H9 (cell line): ENCODE results near the gene DMAC2L. TPM values are rescaled to one million over a fixed set of nuclear protein-coding genes. Genes with fewer than 3 reads are reported as not detected.

Experiments used
- DNase-seq: peaks from one replicate; pipeline ENCODE4 v3.0.0-alpha.2; 2017
- H2AFZ ChIP-seq: one replicate; pipeline ENCODE4 v1.6.1; 2013; ENCODE audit warnings: mild to moderate bottlenecking, low read length, control low read depth, moderate library complexity
- H2AK5ac ChIP-seq: 2 replicates; pipeline ENCODE4 v1.6.1; 2013; ENCODE audit warnings: low read length, control low read depth, mixed read lengths; ENCODE audit not compliant: insufficient read length
- H2BK120ac ChIP-seq: one replicate; pipeline ENCODE4 v1.6.1; 2013; ENCODE audit warnings: low read depth, mild to moderate bottlenecking, low read length, control low read depth, inconsistent platforms; ENCODE audit not compliant: poor library complexity, severe bottlenecking
- H2BK12ac ChIP-seq: 2 replicates; pipeline ENCODE4 v1.6.1; 2013; ENCODE audit warnings: low read length, control low read depth, mixed read lengths, low read depth; ENCODE audit not compliant: insufficient read length
- H2BK15ac ChIP-seq: 2 replicates; pipeline ENCODE4 v1.6.1; 2013; ENCODE audit warnings: low read depth, low read length, control low read depth
- H2BK20ac ChIP-seq: one replicate; pipeline ENCODE4 v1.6.1; 2013; ENCODE audit warnings: low read depth, mild to moderate bottlenecking, low read length, control low read depth, inconsistent platforms; ENCODE audit not compliant: poor library complexity, severe bottlenecking
- H2BK5ac ChIP-seq: 2 replicates; pipeline ENCODE4 v1.6.1; 2013; ENCODE audit warnings: low read length, control low read depth, mixed read lengths; ENCODE audit not compliant: insufficient read length
- H3K14ac ChIP-seq: 2 replicates; pipeline ENCODE4 v1.6.1; 2013; ENCODE audit warnings: low read length, control low read depth; ENCODE audit not compliant: insufficient read depth
- H3K18ac ChIP-seq: 2 replicates; pipeline ENCODE4 v1.6.1; 2013; ENCODE audit warnings: low read depth, mild to moderate bottlenecking, mixed read lengths, low read length, control low read depth; ENCODE audit not compliant: insufficient read length
- H3K23ac ChIP-seq: 2 replicates; pipeline ENCODE4 v1.6.1; 2013; ENCODE audit warnings: low read length, control low read depth, mixed read lengths, low read depth; ENCODE audit not compliant: insufficient read length
- H3K23me2 ChIP-seq: 2 replicates; pipeline ENCODE4 v1.6.1; 2013; ENCODE audit warnings: low read depth, mild to moderate bottlenecking, mixed read lengths, low read length, control low read depth; ENCODE audit not compliant: insufficient read length, poor library complexity, severe bottlenecking
- H3K27ac ChIP-seq: 2 replicates; pipeline ENCODE4 v1.5.1; 2013; ENCODE audit warnings: low read length, control low read depth, mixed read lengths, low read depth; ENCODE audit not compliant: insufficient read length
- H3K27me3 ChIP-seq: 2 replicates; pipeline ENCODE4 v1.6.1; 2013; ENCODE audit warnings: low read length, control low read depth, inconsistent platforms; ENCODE audit not compliant: insufficient read depth
- H3K4ac ChIP-seq: 2 replicates; pipeline ENCODE4 v1.6.1; 2013; ENCODE audit warnings: low read depth, mild to moderate bottlenecking, control low read depth, inconsistent platforms, low read length, moderate library complexity
- H3K4me1 ChIP-seq: 2 replicates; pipeline ENCODE4 v1.6.1; 2013; ENCODE audit warnings: low read length, control low read depth, inconsistent platforms; ENCODE audit not compliant: insufficient read depth
- H3K4me2 ChIP-seq: 2 replicates; pipeline ENCODE4 v1.6.1; 2013; ENCODE audit warnings: low read length, control low read depth, mixed read lengths; ENCODE audit not compliant: insufficient read length, insufficient read depth
- H3K56ac ChIP-seq: 2 replicates; pipeline ENCODE4 v1.6.1; 2013; ENCODE audit warnings: low read depth, mild to moderate bottlenecking, mixed read lengths, low read length, control low read depth; ENCODE audit not compliant: insufficient read length
- H3K79me1 ChIP-seq: 2 replicates; pipeline ENCODE4 v1.6.1; 2013; ENCODE audit warnings: low read depth, mild to moderate bottlenecking, moderate library complexity, low read length, control low read depth, inconsistent platforms; ENCODE audit not compliant: insufficient read depth, poor library complexity, severe bottlenecking
- H3K79me2 ChIP-seq: 2 replicates; pipeline ENCODE4 v1.6.1; 2013; ENCODE audit warnings: low read length, control low read depth, inconsistent platforms; ENCODE audit not compliant: insufficient read depth
- H3K9ac ChIP-seq: 2 replicates; pipeline ENCODE4 v1.6.1; 2013; ENCODE audit warnings: low read length, control low read depth, mixed read lengths; ENCODE audit not compliant: insufficient read length; ENCODE audit errors: extremely low read depth
- H3K9me3 ChIP-seq: one replicate; pipeline ENCODE4 v1.6.1; 2013; ENCODE audit warnings: low read depth, low read length, inconsistent platforms; ENCODE audit not compliant: control insufficient read depth
- H3T11ph ChIP-seq: one replicate; pipeline ENCODE4 v1.6.1; 2013; ENCODE audit warnings: mild to moderate bottlenecking, low read length, control low read depth, inconsistent platforms
- H4K20me1 ChIP-seq: one replicate; pipeline ENCODE4 v1.6.1; 2013; ENCODE audit not compliant: control insufficient read depth, insufficient read length, insufficient read depth
- H4K5ac ChIP-seq: 2 replicates; pipeline ENCODE4 v1.6.1; 2013; ENCODE audit warnings: low read depth, mild to moderate bottlenecking, mixed read lengths, low read length, control low read depth; ENCODE audit not compliant: insufficient read length
- H4K8ac ChIP-seq: replicated peaks from 2 replicates; pipeline ENCODE4 v1.6.1; 2013; ENCODE audit warnings: low read length, control low read depth, mixed read lengths, low read depth; ENCODE audit not compliant: insufficient read length
- H4K91ac ChIP-seq: 2 replicates; pipeline ENCODE4 v1.6.1; 2013; ENCODE audit warnings: low read depth, mild to moderate bottlenecking, moderate library complexity, mixed read lengths, low read length, control low read depth; ENCODE audit not compliant: insufficient read length
- H3K27ac Mint-ChIP-seq, 3 experiments: 2 replicates in 2 of 3; 3 replicates in 1 of 3; pipeline ENCODE4 v1.8.0; 2020 to 2021; ENCODE audit warnings: mixed read lengths in 3 of 3, mild to moderate bottlenecking in 1 of 3, moderate library complexity in 1 of 3
- H3K27me3 Mint-ChIP-seq: 2 replicates; pipeline ENCODE4 v1.8.0; 2021; ENCODE audit warnings: low read depth, mild to moderate bottlenecking, moderate library complexity, mixed read lengths
- H3K36me3 Mint-ChIP-seq, 3 experiments: 2 replicates in 2 of 3; 3 replicates in 1 of 3; pipeline ENCODE4 v1.8.0; 2020 to 2021; ENCODE audit warnings: low read depth in 3 of 3, mixed read lengths in 3 of 3; ENCODE audit not compliant: insufficient read depth in 1 of 3
- H3K4me1 Mint-ChIP-seq, 2 experiments: 2 replicates each; pipeline ENCODE4 v1.8.0; 2020; ENCODE audit warnings: mixed read lengths in 2 of 2
- H3K4me3 Mint-ChIP-seq, 2 experiments: 2 replicates in 1 of 2; 3 replicates in 1 of 2; pipeline ENCODE4 v1.8.0; 2020 to 2021; ENCODE audit warnings: mild to moderate bottlenecking in 2 of 2, mixed read lengths in 2 of 2, moderate library complexity in 1 of 2
- H3K9me3 Mint-ChIP-seq, 2 experiments: 2 replicates in 1 of 2; 3 replicates in 1 of 2; pipeline ENCODE4 v1.8.0; 2020; ENCODE audit warnings: mild to moderate bottlenecking in 2 of 2, mixed read lengths in 2 of 2, moderate library complexity in 1 of 2
- WGBS: extraction: QIAGEN DNeasy Blood & Tissue Kit; methylation state at CpG from one replicate; pipeline ENCODE4 v1.1.7; 2013; ENCODE audit warnings: missing lambda C conversion rate, low lambda C conversion rate, mixed read lengths; ENCODE audit not compliant: insufficient read length; ENCODE audit errors: extremely low coverage; 5-methylcytosine and 5-hydroxymethylcytosine counted together
- total RNA-seq: library from RNA; stranded (reverse); gene quantifications from 2 replicates; pipeline ENCODE4 v1.2.1, GENCODE V29; 2021
- TF ChIP-seq, protein P1 (sequence below): fragments of 200-600 bp; sonication (generic); conservative IDR thresholded peaks from 3 replicates; pipeline ENCODE4 v1.8.0; 2021; ENCODE audit warnings: antibody characterized with exemption, mild to moderate bottlenecking

The DMAC2L gene
- total RNA-seq, 1 experiment from 2014 or later: 22.4 TPM

DNA sequence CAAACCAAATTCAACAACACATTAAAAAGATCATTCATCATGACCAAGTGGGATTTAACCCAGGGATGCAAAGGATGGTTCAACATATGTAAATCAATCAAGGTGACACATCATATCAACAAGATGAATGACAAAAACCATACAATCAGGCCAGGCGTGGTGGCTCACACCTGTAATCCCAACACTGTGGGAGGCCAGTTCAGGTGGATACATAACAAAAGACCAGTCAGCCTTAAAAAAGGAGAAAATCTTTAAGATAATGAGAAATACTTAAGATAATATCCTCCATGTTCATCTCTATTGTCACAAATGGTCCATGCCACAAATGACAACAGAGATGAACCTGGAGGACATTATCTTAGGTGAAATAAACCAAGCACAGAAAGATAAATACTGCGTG, 12.5 kb upstream of the DMAC2L start:
- no peak overlapping the region for H3K4ac ChIP-seq
- no peaks in the 10 kb centered on the region for H3K23me2 ChIP-seq
- Mint-ChIP-seq H3K27me3 (no peaks in the 10 kb centered on the region), H3K4me1 (peaks cover 11 to 16% of the 10 kb centered on the region in 2 experiments), H3K9me3 (peaks cover 7 to 15% of the 10 kb centered on the region in 2 experiments), H3K4me3 (no peak overlapping the region), H3K36me3 (peaks cover 38 to 44% (median 41%) of the 10 kb centered on the region in 3 experiments), H3K27ac (peak overlapping the region; percentile 17 to 86 (median 62); a peak in 5 of 7 replicates)
- no peaks in the 10 kb centered on the region for H3K9me3 ChIP-seq
- H3K23ac ChIP-seq: no peak overlapping the region
- peaks cover 2% of the 10 kb centered on the region; the same call in 1 of the 2 replicates for H3K79me2 ChIP-seq
- H4K8ac ChIP-seq: no peak overlapping the region
- H2AFZ ChIP-seq: no peak overlapping the region
- H3K79me1 ChIP-seq: peaks cover 6% of the 10 kb centered on the region
- H3K14ac ChIP-seq: no peak overlapping the region
- H2BK120ac ChIP-seq: no peak overlapping the region
- no peaks in the 10 kb centered on the region for H3K27me3 ChIP-seq
- TF ChIP-seq, protein P1, sequence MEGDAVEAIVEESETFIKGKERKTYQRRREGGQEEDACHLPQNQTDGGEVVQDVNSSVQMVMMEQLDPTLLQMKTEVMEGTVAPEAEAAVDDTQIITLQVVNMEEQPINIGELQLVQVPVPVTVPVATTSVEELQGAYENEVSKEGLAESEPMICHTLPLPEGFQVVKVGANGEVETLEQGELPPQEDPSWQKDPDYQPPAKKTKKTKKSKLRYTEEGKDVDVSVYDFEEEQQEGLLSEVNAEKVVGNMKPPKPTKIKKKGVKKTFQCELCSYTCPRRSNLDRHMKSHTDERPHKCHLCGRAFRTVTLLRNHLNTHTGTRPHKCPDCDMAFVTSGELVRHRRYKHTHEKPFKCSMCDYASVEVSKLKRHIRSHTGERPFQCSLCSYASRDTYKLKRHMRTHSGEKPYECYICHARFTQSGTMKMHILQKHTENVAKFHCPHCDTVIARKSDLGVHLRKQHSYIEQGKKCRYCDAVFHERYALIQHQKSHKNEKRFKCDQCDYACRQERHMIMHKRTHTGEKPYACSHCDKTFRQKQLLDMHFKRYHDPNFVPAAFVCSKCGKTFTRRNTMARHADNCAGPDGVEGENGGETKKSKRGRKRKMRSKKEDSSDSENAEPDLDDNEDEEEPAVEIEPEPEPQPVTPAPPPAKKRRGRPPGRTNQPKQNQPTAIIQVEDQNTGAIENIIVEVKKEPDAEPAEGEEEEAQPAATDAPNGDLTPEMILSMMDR: no peak
- no peak overlapping the region for H4K5ac ChIP-seq
- no peak overlapping the region for H4K91ac ChIP-seq
- no peaks in the 10 kb centered on the region for H4K20me1 ChIP-seq
- no peak overlapping the region for H2BK15ac ChIP-seq
- H3K9ac ChIP-seq: no peak overlapping the region
- H3K27ac ChIP-seq: no peak overlapping the region
- H2BK12ac ChIP-seq: no peak overlapping the region
- no peak overlapping the region for H3T11ph ChIP-seq
- no peak overlapping the region for H2BK5ac ChIP-seq
- H3K56ac ChIP-seq: no peak overlapping the region
- H3K4me1 ChIP-seq: no peaks in the 10 kb centered on the region; the same call in 1 of the 2 replicates
- no peak overlapping the region for H3K18ac ChIP-seq
- no peak for DNase-seq
- WGBS: no CpG with 5 or more reads among the region's 2 CpGs
- H2AK5ac ChIP-seq: no peak overlapping the region
- no peak overlapping the region for H2BK20ac ChIP-seq
- no peak overlapping the region for H3K4me2 ChIP-seq
